Fibroblast of villous mesenchyme (primary cell): ENCODE results near the gene DIAPH2. TPM values are rescaled to one million over a fixed set of nuclear protein-coding genes. Genes with fewer than 3 reads are reported as not detected.

ENCODE experiments used
- DNase-seq: peaks from one replicate; pipeline ENCODE4 v3.0.0-alpha.2; 2010; ENCODE audit warnings: low read depth
- H3K4me3 ChIP-seq: 2 replicates; pipeline ENCODE4 v1.5.1; 2011; ENCODE audit warnings: low read depth, mild to moderate bottlenecking, low read length
- CTCF ChIP-seq: IDR thresholded peaks from 2 replicates; pipeline ENCODE4 v1.5.1; 2012; ENCODE audit warnings: low read depth, mild to moderate bottlenecking, low read length; ENCODE audit not compliant: insufficient read depth
- total RNA-seq: library from RNA; depleted of rRNA; stranded (reverse); fragments of >200 nt; gene quantifications from 2 replicates; pipeline ENCODE4 v1.2.3, GENCODE V29; 2012

DIAPH2 gene
- total RNA-seq, result 15.5 and 20.3 TPM in 2 replicates

- TF ChIP-seq CTCF, result no peak
- peak; percentile 76 for DNase-seq
- H3K4me3 ChIP-seq, result peak within 1 kb of the TSS; percentile 75
Observed at GRCh38 chrX:96684339-96685209, at the start of gene DIAPH2. Gene DIAPH2, plus strand, starts transcription at chrX:96684842.

- TF ChIP-seq CTCF, result no peak
- H3K4me3 ChIP-seq, result no peak overlapping the region
- DNase-seq, result no peak
Observed at GRCh38 chrX:96650023-96650422, 34.6 kb upstream of the DIAPH2 start.

- DNase-seq, result no peak
- H3K4me3 ChIP-seq, result no peak overlapping the region
- no peak for TF ChIP-seq CTCF
Observed at GRCh38 chrX:96655947-96656623, 28.6 kb upstream of the DIAPH2 start.

GRCh38 chrX:96682516-96682915, 2.1 kb upstream of the DIAPH2 start:
- TF ChIP-seq CTCF, result no peak
- H3K4me3 ChIP-seq, result no peak overlapping the region
- DNase-seq, result no peak

GRCh38 chrX:96683997-96684338, 674 bp upstream of the DIAPH2 start:
- TF ChIP-seq CTCF, result no peak
- DNase-seq, result no peak
- H3K4me3 ChIP-seq, result peak overlapping the region; percentile 75

GRCh38 chrX:96685210-96686099, 813 bp downstream of the DIAPH2 start:
- H3K4me3 ChIP-seq, result peak overlapping the region; percentile 75
- DNase-seq, result peak; percentile 30
- TF ChIP-seq CTCF, result no peak
